SK-N-SH treated with all-trans-retinoic acid at 6 μM for 48 hours (cell line): ENCODE data around the gene CLEC16A.

Source experiments
- PPARA ChIP-seq: fragments of 250-450 bp; sonication (Bioruptor Pico); IDR thresholded peaks from 2 replicates; pipeline ENCODE4 v1.5.0; 2020; ENCODE audit warnings: mild to moderate bottlenecking, borderline replicate concordance
- TCF4 ChIP-seq: fragments of 250-450 bp; sonication (Bioruptor Pico); IDR thresholded peaks from 2 replicates; pipeline ENCODE4 v1.8.0; 2021; ENCODE audit warnings: mild to moderate bottlenecking, moderate library complexity, borderline replicate concordance
- ZC3H10 ChIP-seq: fragments of 250-450 bp; sonication (Bioruptor Pico); IDR thresholded peaks from 2 replicates; pipeline ENCODE4 v1.5.1; 2021; ENCODE audit warnings: mild to moderate bottlenecking, moderate library complexity
- ZFP30 ChIP-seq: fragments of 450-650 bp; formaldehyde crosslinking; IDR thresholded peaks from 2 replicates; pipeline ENCODE4 v1.5.0; 2022; ENCODE audit warnings: mild to moderate bottlenecking, moderate library complexity
- ZNF565 ChIP-seq: fragments of 450-650 bp; formaldehyde crosslinking; conservative IDR thresholded peaks from 2 replicates; pipeline ENCODE4 v1.5.0; 2020; ENCODE audit warnings: low read depth, mild to moderate bottlenecking, moderate library complexity
- TF ChIP-seq, protein P1 (sequence below): fragments of 250-450 bp; sonication (Bioruptor Pico); IDR thresholded peaks from 2 replicates; pipeline ENCODE4 v1.8.0; 2020; ENCODE audit warnings: mild to moderate bottlenecking, moderate library complexity, borderline replicate concordance

GRCh38 chr16:10980813-10981212, 36.4 kb downstream of the CLEC16A start:
- TF ChIP-seq, protein P1, sequence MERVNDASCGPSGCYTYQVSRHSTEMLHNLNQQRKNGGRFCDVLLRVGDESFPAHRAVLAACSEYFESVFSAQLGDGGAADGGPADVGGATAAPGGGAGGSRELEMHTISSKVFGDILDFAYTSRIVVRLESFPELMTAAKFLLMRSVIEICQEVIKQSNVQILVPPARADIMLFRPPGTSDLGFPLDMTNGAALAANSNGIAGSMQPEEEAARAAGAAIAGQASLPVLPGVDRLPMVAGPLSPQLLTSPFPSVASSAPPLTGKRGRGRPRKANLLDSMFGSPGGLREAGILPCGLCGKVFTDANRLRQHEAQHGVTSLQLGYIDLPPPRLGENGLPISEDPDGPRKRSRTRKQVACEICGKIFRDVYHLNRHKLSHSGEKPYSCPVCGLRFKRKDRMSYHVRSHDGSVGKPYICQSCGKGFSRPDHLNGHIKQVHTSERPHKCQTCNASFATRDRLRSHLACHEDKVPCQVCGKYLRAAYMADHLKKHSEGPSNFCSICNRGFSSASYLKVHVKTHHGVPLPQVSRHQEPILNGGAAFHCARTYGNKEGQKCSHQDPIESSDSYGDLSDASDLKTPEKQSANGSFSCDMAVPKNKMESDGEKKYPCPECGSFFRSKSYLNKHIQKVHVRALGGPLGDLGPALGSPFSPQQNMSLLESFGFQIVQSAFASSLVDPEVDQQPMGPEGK (CRISPR knock-in tag): no peak
- TF ChIP-seq TCF4 (CRISPR knock-in tag) (no peak), ZC3H10 (CRISPR knock-in tag) (no peak), PPARA (no peak), ZNF565 (CRISPR knock-in tag) (no peak), ZFP30 (no peak)
